ENCODE measurements around the gene LGI1.

Gene LGI1

GRCh38 chr10:93757801-93758507, at the start of gene LGI1:
Gene LGI1 (plus strand): TSS chr10:93757936. CDS start chr10:93758145, 209 bp downstream.
- no peaks in the 10 kb centered on the region for H3K36me3 ChIP-seq (ENCODE audit: insufficient read depth, low read length)
- H3K9me3 ChIP-seq (ENCODE audit: control insufficient read depth, insufficient read depth, low read length), result no peaks in the 10 kb centered on the region
- peaks cover 34% of the 10 kb centered on the region for H3K4me1 ChIP-seq (ENCODE audit: insufficient read depth, low read length)
- H3K9ac ChIP-seq (ENCODE audit: low read depth, low read length), result no peak within 1 kb of the TSS

- Histone ChIP-seq H3K4me1 (ENCODE audit: insufficient read depth, low read length) (no peaks in the 10 kb centered on the region), H3K9ac (ENCODE audit: low read depth, low read length) (no peak overlapping the region), H3K36me3 (ENCODE audit: insufficient read depth, low read length) (no peaks in the 10 kb centered on the region), H3K9me3 (ENCODE audit: control insufficient read depth, insufficient read depth, low read length) (no peaks in the 10 kb centered on the region)
These were observed 47.3 kb upstream of the LGI1 start for GRCh38 chr10:93710333-93710909.

DNA sequence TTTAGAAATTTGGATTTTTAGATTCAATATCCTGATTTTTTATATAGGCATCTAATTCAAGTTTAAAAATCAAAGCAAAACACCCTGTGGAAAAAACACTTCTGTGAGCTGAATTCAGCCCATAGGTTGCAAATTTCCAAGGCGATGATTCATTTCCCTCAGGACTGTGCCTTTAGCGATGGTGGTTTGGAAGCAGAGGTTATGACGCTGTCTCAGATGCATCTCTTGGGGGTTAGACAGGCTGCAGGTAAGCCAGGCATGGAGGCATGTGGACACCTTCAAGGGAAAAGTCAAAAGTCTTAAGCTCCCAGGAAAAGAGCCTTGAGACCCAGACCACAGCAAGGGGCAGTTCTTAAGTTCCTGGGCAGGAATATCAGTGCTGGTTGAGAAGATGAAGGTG, 45.8 kb upstream of the LGI1 start:
- Histone ChIP-seq H3K9me3 (ENCODE audit: control insufficient read depth, insufficient read depth, low read length) (no peaks in the 10 kb centered on the region), H3K36me3 (ENCODE audit: insufficient read depth, low read length) (no peaks in the 10 kb centered on the region), H3K4me1 (ENCODE audit: insufficient read depth, low read length) (no peaks in the 10 kb centered on the region), H3K9ac (ENCODE audit: low read depth, low read length) (no peak overlapping the region)

- no peak overlapping the region for H3K9ac ChIP-seq (ENCODE audit: low read depth, low read length)
- no peaks in the 10 kb centered on the region for H3K4me1 ChIP-seq (ENCODE audit: insufficient read depth, low read length)
- H3K9me3 ChIP-seq (ENCODE audit: control insufficient read depth, insufficient read depth, low read length), result no peaks in the 10 kb centered on the region
- H3K36me3 ChIP-seq (ENCODE audit: insufficient read depth, low read length), result no peaks in the 10 kb centered on the region
These were observed 45.1 kb upstream of the LGI1 start for GRCh38 chr10:93712593-93712992.

- Histone ChIP-seq H3K9ac (ENCODE audit: low read depth, low read length) (no peak overlapping the region), H3K4me1 (ENCODE audit: insufficient read depth, low read length) (peaks cover 5% of the 10 kb centered on the region; the same call in 1 of the 2 replicates), H3K36me3 (ENCODE audit: insufficient read depth, low read length) (no peaks in the 10 kb centered on the region), H3K9me3 (ENCODE audit: control insufficient read depth, insufficient read depth, low read length) (no peaks in the 10 kb centered on the region)
These were observed 42.4 kb upstream of the LGI1 start for GRCh38 chr10:93715345-93715744.

DNA sequence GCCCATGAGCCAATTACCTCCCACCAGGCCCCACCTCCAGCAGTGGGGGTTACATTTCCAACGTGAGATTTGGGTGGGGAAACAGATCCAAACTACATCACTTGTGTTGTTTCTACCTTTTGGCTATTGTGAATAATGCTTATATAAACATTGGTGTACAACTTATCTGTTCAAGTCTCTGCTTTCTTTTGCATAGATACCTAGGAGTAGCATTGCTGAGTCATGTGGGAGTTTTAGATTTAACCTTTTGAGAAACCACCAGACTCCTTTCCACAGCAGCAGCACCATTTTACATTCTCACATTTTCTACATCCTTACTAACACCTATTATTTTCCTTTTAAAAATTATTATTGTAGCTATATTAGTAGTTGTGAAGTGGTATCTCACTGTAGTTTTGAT, 41.0 kb upstream of the LGI1 start:
- H3K4me1 ChIP-seq (ENCODE audit: insufficient read depth, low read length), result peaks cover 5% of the 10 kb centered on the region; the same call in 1 of the 2 replicates
- no peak overlapping the region for H3K9ac ChIP-seq (ENCODE audit: low read depth, low read length)
- no peaks in the 10 kb centered on the region for H3K36me3 ChIP-seq (ENCODE audit: insufficient read depth, low read length)
- no peaks in the 10 kb centered on the region for H3K9me3 ChIP-seq (ENCODE audit: control insufficient read depth, insufficient read depth, low read length)

GRCh38 chr10:93718937-93719725, 38.6 kb upstream of the LGI1 start:
- peaks cover 5% of the 10 kb centered on the region; the same call in 1 of the 2 replicates for H3K4me1 ChIP-seq (ENCODE audit: insufficient read depth, low read length)
- no peaks in the 10 kb centered on the region for H3K9me3 ChIP-seq (ENCODE audit: control insufficient read depth, insufficient read depth, low read length)
- no peak overlapping the region for H3K9ac ChIP-seq (ENCODE audit: low read depth, low read length)
- H3K36me3 ChIP-seq (ENCODE audit: insufficient read depth, low read length), result no peaks in the 10 kb centered on the region

- Histone ChIP-seq H3K4me1 (ENCODE audit: insufficient read depth, low read length) (peaks cover 5% of the 10 kb centered on the region; the same call in 1 of the 2 replicates), H3K9me3 (ENCODE audit: control insufficient read depth, insufficient read depth, low read length) (no peaks in the 10 kb centered on the region), H3K9ac (ENCODE audit: low read depth, low read length) (no peak overlapping the region), H3K36me3 (ENCODE audit: insufficient read depth, low read length) (no peaks in the 10 kb centered on the region)
These were observed 37.8 kb upstream of the LGI1 start for GRCh38 chr10:93719901-93720300.

DNA sequence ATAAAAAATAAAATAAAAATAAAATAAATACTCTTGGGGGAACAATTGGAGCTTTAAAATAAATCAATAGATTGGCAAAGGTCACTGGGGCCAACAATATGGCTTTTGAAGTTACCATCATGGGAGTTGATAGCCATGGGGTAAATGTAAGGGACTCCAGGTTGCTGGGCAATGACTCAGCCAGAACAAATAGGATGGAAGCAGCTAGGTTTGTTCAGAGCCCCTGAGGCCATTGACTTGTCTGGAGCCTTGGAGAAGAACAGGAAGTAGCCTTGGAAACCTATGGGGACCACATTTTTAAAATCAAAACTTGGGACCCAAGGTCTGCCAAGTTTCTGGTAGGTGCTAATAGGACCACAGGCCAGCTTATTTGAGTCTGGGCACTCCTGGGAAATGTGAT, 35.2 kb upstream of the LGI1 start:
- no peak overlapping the region for H3K9ac ChIP-seq (ENCODE audit: low read depth, low read length)
- peaks cover 5% of the 10 kb centered on the region; the same call in 1 of the 2 replicates for H3K4me1 ChIP-seq (ENCODE audit: insufficient read depth, low read length)
- H3K9me3 ChIP-seq (ENCODE audit: control insufficient read depth, insufficient read depth, low read length), result no peaks in the 10 kb centered on the region
- no peaks in the 10 kb centered on the region for H3K36me3 ChIP-seq (ENCODE audit: insufficient read depth, low read length)

- H3K36me3 ChIP-seq (ENCODE audit: insufficient read depth, low read length), result no peaks in the 10 kb centered on the region
- H3K4me1 ChIP-seq (ENCODE audit: insufficient read depth, low read length), result peaks cover 5% of the 10 kb centered on the region; the same call in 1 of the 2 replicates
- H3K9ac ChIP-seq (ENCODE audit: low read depth, low read length), result no peak overlapping the region
- no peaks in the 10 kb centered on the region for H3K9me3 ChIP-seq (ENCODE audit: control insufficient read depth, insufficient read depth, low read length)
These were observed 34.6 kb upstream of the LGI1 start for GRCh38 chr10:93723153-93723552.

- no peak overlapping the region for H3K9ac ChIP-seq (ENCODE audit: low read depth, low read length)
- no peaks in the 10 kb centered on the region for H3K36me3 ChIP-seq (ENCODE audit: insufficient read depth, low read length)
- no peaks in the 10 kb centered on the region for H3K9me3 ChIP-seq (ENCODE audit: control insufficient read depth, insufficient read depth, low read length)
- no peaks in the 10 kb centered on the region for H3K4me1 ChIP-seq (ENCODE audit: insufficient read depth, low read length)
These were observed 31.7 kb upstream of the LGI1 start for GRCh38 chr10:93726024-93726423.

- H3K36me3 ChIP-seq (ENCODE audit: insufficient read depth, low read length), result no peaks in the 10 kb centered on the region
- no peaks in the 10 kb centered on the region for H3K4me1 ChIP-seq (ENCODE audit: insufficient read depth, low read length)
- no peak overlapping the region for H3K9ac ChIP-seq (ENCODE audit: low read depth, low read length)
- no peaks in the 10 kb centered on the region for H3K9me3 ChIP-seq (ENCODE audit: control insufficient read depth, insufficient read depth, low read length)
These were observed 16.4 kb upstream of the LGI1 start for GRCh38 chr10:93741367-93741766.

- Histone ChIP-seq H3K36me3 (ENCODE audit: insufficient read depth, low read length) (no peaks in the 10 kb centered on the region), H3K9me3 (ENCODE audit: control insufficient read depth, insufficient read depth, low read length) (no peaks in the 10 kb centered on the region), H3K9ac (ENCODE audit: low read depth, low read length) (no peak overlapping the region), H3K4me1 (ENCODE audit: insufficient read depth, low read length) (no peaks in the 10 kb centered on the region; the same call in 1 of the 2 replicates)
These were observed 14.9 kb upstream of the LGI1 start for GRCh38 chr10:93742633-93743349.

DNA sequence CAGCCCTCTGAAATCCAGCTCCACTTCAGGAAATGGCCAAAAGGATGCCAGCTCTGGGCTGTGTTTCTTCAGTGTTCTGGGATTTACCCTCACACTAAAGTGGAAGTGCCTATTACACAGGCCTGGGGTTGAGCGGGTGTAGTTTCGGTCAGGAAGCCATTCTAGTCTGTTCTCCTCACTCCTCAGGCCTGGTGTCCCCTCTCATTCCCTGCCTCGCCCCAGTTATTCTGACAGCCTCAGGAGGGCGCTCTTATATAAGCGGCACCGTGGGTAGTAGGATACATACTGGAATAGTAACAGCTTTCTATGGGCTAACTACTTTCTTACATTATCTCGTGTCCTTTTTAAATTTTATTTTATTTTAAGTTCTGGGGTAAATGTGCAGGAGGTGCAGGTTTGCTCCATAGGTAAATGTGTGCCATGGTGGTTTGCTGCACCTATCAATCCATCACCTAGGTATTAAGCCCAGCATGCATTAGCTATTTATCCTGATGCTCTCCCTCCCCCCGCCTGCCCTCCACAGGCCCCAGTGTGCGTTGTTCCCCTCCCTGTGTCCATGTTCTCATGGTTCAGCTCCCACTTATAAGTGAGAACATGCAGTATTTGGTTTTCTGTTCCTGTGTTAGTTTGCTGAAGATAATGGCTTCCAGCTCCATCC, 12.2 kb upstream of the LGI1 start:
- Histone ChIP-seq H3K9me3 (ENCODE audit: control insufficient read depth, insufficient read depth, low read length) (no peaks in the 10 kb centered on the region), H3K9ac (ENCODE audit: low read depth, low read length) (no peak overlapping the region), H3K36me3 (ENCODE audit: insufficient read depth, low read length) (no peaks in the 10 kb centered on the region), H3K4me1 (ENCODE audit: insufficient read depth, low read length) (peaks cover 16% of the 10 kb centered on the region)
